HEK293 (cell line): Measurements from ENCODE around the gene USP5.

Source experiments
- KLF10 ChIP-seq: fragments of 450-650 bp; IDR thresholded peaks from 2 replicates; pipeline ENCODE4 v1.5.1; 2018; ENCODE audit warnings: missing biosample characterization, mild to moderate bottlenecking, missing genetic modification characterization
- KLF9 ChIP-seq: fragments of 450-650 bp; formaldehyde crosslinking; IDR thresholded peaks from 2 replicates; pipeline ENCODE4 v1.5.1; 2016; ENCODE audit warnings: missing biosample characterization, missing genetic modification characterization, low read depth
- SCRT2 ChIP-seq: fragments of 450-650 bp; formaldehyde crosslinking; IDR thresholded peaks from 2 replicates; pipeline ENCODE4 v1.5.1; 2016; ENCODE audit warnings: missing biosample characterization, missing genetic modification characterization
- ZFP3 ChIP-seq: fragments of 450-650 bp; formaldehyde crosslinking; IDR thresholded peaks from 2 replicates; pipeline ENCODE4 v1.5.1; 2016; ENCODE audit warnings: low read depth, missing biosample characterization, missing genetic modification characterization
- ZNF138 ChIP-seq: fragments of 450-650 bp; formaldehyde crosslinking; IDR thresholded peaks from 2 replicates; pipeline ENCODE4 v1.5.1; 2016; ENCODE audit warnings: missing biosample characterization, missing genetic modification characterization, borderline replicate concordance
- ZNF174 ChIP-seq: fragments of 450-650 bp; formaldehyde crosslinking; IDR thresholded peaks from 2 replicates; pipeline ENCODE4 v1.5.0; 2017; ENCODE audit warnings: missing biosample characterization, mild to moderate bottlenecking, missing genetic modification characterization
- ZNF266 ChIP-seq: fragments of 450-650 bp; formaldehyde crosslinking; IDR thresholded peaks from 2 replicates; pipeline ENCODE4 v1.5.1; 2016; ENCODE audit warnings: missing biosample characterization, missing genetic modification characterization, low read depth
- ZNF561 ChIP-seq: fragments of 450-650 bp; IDR thresholded peaks from 2 replicates; pipeline ENCODE4 v1.5.1; 2018; ENCODE audit warnings: missing biosample characterization, missing genetic modification characterization, borderline replicate concordance
- ZNF707 ChIP-seq: fragments of 450-650 bp; formaldehyde crosslinking; IDR thresholded peaks from 2 replicates; pipeline ENCODE4 v1.5.1; 2016; ENCODE audit warnings: missing biosample characterization, missing genetic modification characterization
- TF ChIP-seq, protein P1 (sequence below): fragments of 450-650 bp; formaldehyde crosslinking; IDR thresholded peaks from 2 replicates; pipeline ENCODE4 v1.5.1; 2016; ENCODE audit warnings: missing biosample characterization, missing genetic modification characterization
- TF ChIP-seq, protein P2 (sequence below): fragments of 450-650 bp; formaldehyde crosslinking; IDR thresholded peaks from 2 replicates; pipeline ENCODE4 v1.5.1; 2017; ENCODE audit warnings: missing biosample characterization, missing genetic modification characterization
- TF ChIP-seq, protein P3 (sequence below): fragments of 450-650 bp; formaldehyde crosslinking; IDR thresholded peaks from 2 replicates; pipeline ENCODE4 v1.5.1; 2016; ENCODE audit warnings: missing biosample characterization, missing genetic modification characterization
- TF ChIP-seq, protein P4 (sequence below): fragments of 450-650 bp; formaldehyde crosslinking; conservative IDR thresholded peaks from 2 replicates; pipeline ENCODE4 v1.5.1; 2016; ENCODE audit warnings: low read depth, missing biosample characterization, missing genetic modification characterization

DNA sequence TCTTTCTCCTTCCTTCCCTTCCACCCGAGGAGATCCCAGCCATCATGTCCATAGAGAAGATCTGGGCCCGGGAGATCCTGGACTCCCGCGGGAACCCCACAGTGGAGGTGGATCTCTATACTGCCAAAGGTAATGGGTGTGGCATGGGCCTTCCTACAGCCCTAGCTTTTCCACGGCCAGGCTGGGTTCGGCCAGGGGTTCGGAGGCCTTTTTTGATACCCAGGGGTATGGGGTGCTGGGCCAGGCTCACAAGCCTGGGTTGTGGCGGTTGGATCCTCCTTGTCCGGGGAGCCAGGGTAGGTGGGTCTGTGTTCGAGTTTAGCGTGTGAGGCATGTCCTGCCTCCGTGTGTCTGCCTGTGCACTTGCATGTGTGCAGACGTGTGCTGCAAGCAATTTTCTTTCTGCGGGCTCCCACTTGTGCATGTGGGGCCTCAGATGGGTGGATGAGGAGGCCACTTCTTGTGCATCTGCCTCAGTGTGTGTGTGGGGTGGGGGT lies 63.9 kb downstream of the USP5 start:
- TF ChIP-seq, protein P1, sequence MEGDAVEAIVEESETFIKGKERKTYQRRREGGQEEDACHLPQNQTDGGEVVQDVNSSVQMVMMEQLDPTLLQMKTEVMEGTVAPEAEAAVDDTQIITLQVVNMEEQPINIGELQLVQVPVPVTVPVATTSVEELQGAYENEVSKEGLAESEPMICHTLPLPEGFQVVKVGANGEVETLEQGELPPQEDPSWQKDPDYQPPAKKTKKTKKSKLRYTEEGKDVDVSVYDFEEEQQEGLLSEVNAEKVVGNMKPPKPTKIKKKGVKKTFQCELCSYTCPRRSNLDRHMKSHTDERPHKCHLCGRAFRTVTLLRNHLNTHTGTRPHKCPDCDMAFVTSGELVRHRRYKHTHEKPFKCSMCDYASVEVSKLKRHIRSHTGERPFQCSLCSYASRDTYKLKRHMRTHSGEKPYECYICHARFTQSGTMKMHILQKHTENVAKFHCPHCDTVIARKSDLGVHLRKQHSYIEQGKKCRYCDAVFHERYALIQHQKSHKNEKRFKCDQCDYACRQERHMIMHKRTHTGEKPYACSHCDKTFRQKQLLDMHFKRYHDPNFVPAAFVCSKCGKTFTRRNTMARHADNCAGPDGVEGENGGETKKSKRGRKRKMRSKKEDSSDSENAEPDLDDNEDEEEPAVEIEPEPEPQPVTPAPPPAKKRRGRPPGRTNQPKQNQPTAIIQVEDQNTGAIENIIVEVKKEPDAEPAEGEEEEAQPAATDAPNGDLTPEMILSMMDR (tag by site-specific recombination), result no peak
- TF ChIP-seq, protein P2, sequence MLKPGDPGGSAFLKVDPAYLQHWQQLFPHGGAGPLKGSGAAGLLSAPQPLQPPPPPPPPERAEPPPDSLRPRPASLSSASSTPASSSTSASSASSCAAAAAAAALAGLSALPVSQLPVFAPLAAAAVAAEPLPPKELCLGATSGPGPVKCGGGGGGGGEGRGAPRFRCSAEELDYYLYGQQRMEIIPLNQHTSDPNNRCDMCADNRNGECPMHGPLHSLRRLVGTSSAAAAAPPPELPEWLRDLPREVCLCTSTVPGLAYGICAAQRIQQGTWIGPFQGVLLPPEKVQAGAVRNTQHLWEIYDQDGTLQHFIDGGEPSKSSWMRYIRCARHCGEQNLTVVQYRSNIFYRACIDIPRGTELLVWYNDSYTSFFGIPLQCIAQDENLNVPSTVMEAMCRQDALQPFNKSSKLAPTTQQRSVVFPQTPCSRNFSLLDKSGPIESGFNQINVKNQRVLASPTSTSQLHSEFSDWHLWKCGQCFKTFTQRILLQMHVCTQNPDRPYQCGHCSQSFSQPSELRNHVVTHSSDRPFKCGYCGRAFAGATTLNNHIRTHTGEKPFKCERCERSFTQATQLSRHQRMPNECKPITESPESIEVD (tag by site-specific recombination), result no peak
- TF ChIP-seq KLF9 (tag by site-specific recombination) (no peak), ZFP3 (tag by site-specific recombination) (no peak), ZNF138 (tag by site-specific recombination) (no peak), ZNF174 (tag by site-specific recombination) (no peak), ZNF266 (tag by site-specific recombination) (no peak), ZNF561 (tag by site-specific recombination) (no peak), KLF10 (tag by site-specific recombination) (no peak), SCRT2 (tag by site-specific recombination) (no peak), ZNF707 (no peak)
- TF ChIP-seq, protein P3, sequence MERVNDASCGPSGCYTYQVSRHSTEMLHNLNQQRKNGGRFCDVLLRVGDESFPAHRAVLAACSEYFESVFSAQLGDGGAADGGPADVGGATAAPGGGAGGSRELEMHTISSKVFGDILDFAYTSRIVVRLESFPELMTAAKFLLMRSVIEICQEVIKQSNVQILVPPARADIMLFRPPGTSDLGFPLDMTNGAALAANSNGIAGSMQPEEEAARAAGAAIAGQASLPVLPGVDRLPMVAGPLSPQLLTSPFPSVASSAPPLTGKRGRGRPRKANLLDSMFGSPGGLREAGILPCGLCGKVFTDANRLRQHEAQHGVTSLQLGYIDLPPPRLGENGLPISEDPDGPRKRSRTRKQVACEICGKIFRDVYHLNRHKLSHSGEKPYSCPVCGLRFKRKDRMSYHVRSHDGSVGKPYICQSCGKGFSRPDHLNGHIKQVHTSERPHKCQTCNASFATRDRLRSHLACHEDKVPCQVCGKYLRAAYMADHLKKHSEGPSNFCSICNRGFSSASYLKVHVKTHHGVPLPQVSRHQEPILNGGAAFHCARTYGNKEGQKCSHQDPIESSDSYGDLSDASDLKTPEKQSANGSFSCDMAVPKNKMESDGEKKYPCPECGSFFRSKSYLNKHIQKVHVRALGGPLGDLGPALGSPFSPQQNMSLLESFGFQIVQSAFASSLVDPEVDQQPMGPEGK (tag by site-specific recombination), result no peak
- TF ChIP-seq, protein P4, sequence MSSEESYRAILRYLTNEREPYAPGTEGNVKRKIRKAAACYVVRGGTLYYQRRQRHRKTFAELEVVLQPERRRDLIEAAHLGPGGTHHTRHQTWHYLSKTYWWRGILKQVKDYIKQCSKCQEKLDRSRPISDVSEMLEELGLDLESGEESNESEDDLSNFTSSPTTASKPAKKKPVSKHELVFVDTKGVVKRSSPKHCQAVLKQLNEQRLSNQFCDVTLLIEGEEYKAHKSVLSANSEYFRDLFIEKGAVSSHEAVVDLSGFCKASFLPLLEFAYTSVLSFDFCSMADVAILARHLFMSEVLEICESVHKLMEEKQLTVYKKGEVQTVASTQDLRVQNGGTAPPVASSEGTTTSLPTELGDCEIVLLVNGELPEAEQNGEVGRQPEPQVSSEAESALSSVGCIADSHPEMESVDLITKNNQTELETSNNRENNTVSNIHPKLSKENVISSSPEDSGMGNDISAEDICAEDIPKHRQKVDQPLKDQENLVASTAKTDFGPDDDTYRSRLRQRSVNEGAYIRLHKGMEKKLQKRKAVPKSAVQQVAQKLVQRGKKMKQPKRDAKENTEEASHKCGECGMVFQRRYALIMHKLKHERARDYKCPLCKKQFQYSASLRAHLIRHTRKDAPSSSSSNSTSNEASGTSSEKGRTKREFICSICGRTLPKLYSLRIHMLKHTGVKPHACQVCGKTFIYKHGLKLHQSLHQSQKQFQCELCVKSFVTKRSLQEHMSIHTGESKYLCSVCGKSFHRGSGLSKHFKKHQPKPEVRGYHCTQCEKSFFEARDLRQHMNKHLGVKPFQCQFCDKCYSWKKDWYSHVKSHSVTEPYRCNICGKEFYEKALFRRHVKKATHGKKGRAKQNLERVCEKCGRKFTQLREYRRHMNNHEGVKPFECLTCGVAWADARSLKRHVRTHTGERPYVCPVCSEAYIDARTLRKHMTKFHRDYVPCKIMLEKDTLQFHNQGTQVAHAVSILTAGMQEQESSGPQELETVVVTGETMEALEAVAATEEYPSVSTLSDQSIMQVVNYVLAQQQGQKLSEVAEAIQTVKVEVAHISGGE, result no peak
